A549 (cell line): ENCODE results near the gene ANKRD12.

Experiments
- HDAC2 ChIP-seq: fragments of 200-600 bp; sonication (generic); IDR thresholded peaks from 2 replicates; pipeline ENCODE4 v1.6.1; 2016
- HEYL ChIP-seq: fragments of 250-450 bp; sonication (Bioruptor Pico); IDR thresholded peaks from 2 replicates; pipeline ENCODE4 v1.8.0; 2021; ENCODE audit warnings: mild to moderate bottlenecking, moderate library complexity
- MYC ChIP-seq: IDR thresholded peaks from 2 replicates; pipeline ENCODE4 v1.6.1; 2012; ENCODE audit warnings: mild to moderate bottlenecking, inconsistent platforms, low read length, improper control_type of control experiment, borderline replicate concordance
- SMC3 ChIP-seq: fragments of >200 bp; sonication (Bioruptor Twin); formaldehyde crosslinking; IDR thresholded peaks from 3 replicates; pipeline ENCODE4 v1.6.1; 2018; ENCODE audit warnings: inconsistent platforms
- ZFP36 ChIP-seq: fragments of 450-650 bp; IDR thresholded peaks from 2 replicates; pipeline ENCODE4 v1.6.1; 2014; ENCODE audit warnings: borderline replicate concordance; ENCODE audit not compliant: partially characterized antibody
- TF ChIP-seq, protein P1 (sequence below): fragments of >200 bp; sonication (Bioruptor Twin); formaldehyde crosslinking; IDR thresholded peaks from 3 replicates; pipeline ENCODE4 v1.5.1; 2016
- TF ChIP-seq, protein P2 (sequence below): IDR thresholded peaks from 2 replicates; pipeline ENCODE4 v1.6.1; 2012
- TF ChIP-seq, protein P3 (sequence below): fragments of 450-650 bp; IDR thresholded peaks from 2 replicates; pipeline ENCODE4 v1.6.1; 2014; ENCODE audit warnings: antibody characterized with exemption
- TF ChIP-seq, protein P4 (sequence below): fragments of 200-600 bp; sonication (generic); IDR thresholded peaks from 2 replicates; pipeline ENCODE4 v1.6.1; 2016; ENCODE audit warnings: antibody characterized with exemption, mild to moderate bottlenecking, moderate library complexity

DNA sequence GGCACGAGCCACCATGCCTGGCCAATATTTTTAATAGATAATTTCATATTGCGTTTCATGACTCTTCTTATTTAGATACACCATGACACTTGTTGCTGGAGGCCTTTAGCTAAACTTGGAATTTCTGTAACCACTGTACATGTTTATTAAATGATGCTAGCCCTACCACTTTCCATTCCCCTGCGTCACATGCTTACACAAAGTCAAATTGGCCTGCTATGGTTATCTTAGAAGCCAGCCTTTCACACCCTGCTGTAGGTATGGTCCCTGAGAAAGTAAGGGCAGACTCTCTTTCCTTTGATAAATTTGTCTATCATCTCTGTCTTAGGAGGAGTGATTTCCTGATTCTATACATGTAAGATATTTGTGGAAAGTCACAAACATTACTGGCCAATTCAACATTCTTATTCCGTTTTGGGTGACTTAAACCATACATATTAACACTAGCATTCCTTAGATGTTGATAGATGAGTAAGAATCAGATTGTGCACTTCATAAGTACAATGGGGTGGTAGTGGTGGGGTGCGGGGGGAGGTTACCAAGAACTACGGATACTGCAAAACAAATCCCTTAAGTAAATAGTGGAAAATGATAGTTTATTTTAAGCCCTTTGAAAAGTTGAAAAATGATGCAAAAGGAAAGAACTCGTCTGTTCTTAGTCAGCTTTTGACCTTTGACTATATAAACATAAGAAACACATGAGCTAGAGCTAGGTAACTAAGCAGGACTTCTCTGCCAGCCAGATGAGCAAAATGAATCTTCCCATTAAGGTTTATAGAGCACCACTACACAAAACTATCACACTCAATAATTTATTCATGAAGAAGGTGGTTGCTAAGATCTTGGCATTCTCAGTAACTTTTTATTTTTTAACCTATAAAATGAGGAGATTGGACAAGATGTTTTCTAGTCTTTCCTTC is 42.0 kb upstream of the ANKRD12 start:
- TF ChIP-seq, protein P1, sequence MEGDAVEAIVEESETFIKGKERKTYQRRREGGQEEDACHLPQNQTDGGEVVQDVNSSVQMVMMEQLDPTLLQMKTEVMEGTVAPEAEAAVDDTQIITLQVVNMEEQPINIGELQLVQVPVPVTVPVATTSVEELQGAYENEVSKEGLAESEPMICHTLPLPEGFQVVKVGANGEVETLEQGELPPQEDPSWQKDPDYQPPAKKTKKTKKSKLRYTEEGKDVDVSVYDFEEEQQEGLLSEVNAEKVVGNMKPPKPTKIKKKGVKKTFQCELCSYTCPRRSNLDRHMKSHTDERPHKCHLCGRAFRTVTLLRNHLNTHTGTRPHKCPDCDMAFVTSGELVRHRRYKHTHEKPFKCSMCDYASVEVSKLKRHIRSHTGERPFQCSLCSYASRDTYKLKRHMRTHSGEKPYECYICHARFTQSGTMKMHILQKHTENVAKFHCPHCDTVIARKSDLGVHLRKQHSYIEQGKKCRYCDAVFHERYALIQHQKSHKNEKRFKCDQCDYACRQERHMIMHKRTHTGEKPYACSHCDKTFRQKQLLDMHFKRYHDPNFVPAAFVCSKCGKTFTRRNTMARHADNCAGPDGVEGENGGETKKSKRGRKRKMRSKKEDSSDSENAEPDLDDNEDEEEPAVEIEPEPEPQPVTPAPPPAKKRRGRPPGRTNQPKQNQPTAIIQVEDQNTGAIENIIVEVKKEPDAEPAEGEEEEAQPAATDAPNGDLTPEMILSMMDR: no peak
- TF ChIP-seq HDAC2: no peak
- TF ChIP-seq, protein P2, sequence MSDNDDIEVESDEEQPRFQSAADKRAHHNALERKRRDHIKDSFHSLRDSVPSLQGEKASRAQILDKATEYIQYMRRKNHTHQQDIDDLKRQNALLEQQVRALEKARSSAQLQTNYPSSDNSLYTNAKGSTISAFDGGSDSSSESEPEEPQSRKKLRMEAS: 0 out of 2 replicates have a peak, but pooled peaks have one; percentile 29
- TF ChIP-seq SMC3: 0 out of 3 replicates have a peak, but pooled peaks have one; percentile 13
- TF ChIP-seq, protein P3, sequence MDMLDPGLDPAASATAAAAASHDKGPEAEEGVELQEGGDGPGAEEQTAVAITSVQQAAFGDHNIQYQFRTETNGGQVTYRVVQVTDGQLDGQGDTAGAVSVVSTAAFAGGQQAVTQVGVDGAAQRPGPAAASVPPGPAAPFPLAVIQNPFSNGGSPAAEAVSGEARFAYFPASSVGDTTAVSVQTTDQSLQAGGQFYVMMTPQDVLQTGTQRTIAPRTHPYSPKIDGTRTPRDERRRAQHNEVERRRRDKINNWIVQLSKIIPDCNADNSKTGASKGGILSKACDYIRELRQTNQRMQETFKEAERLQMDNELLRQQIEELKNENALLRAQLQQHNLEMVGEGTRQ: no peak
- no peak for TF ChIP-seq HEYL
- TF ChIP-seq, protein P4, sequence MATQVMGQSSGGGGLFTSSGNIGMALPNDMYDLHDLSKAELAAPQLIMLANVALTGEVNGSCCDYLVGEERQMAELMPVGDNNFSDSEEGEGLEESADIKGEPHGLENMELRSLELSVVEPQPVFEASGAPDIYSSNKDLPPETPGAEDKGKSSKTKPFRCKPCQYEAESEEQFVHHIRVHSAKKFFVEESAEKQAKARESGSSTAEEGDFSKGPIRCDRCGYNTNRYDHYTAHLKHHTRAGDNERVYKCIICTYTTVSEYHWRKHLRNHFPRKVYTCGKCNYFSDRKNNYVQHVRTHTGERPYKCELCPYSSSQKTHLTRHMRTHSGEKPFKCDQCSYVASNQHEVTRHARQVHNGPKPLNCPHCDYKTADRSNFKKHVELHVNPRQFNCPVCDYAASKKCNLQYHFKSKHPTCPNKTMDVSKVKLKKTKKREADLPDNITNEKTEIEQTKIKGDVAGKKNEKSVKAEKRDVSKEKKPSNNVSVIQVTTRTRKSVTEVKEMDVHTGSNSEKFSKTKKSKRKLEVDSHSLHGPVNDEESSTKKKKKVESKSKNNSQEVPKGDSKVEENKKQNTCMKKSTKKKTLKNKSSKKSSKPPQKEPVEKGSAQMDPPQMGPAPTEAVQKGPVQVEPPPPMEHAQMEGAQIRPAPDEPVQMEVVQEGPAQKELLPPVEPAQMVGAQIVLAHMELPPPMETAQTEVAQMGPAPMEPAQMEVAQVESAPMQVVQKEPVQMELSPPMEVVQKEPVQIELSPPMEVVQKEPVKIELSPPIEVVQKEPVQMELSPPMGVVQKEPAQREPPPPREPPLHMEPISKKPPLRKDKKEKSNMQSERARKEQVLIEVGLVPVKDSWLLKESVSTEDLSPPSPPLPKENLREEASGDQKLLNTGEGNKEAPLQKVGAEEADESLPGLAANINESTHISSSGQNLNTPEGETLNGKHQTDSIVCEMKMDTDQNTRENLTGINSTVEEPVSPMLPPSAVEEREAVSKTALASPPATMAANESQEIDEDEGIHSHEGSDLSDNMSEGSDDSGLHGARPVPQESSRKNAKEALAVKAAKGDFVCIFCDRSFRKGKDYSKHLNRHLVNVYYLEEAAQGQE: no peak
- no peak for TF ChIP-seq ZFP36
- TF ChIP-seq MYC: no peak
